HepG2 (cell line): Measurements from ENCODE around the gene SHANK3. TPM values are rescaled to one million over a fixed set of nuclear protein-coding genes. Genes with fewer than 3 reads are reported as not detected.
A peak's percentile ranks its signal among the peaks of the same experiment; 100 is the strongest.

Experiments used
- ATF7-NPFF ChIP-seq: sonication (generic); formaldehyde crosslinking; IDR thresholded peaks from 2 replicates; pipeline ENCODE4 v1.8.1; 2023; ENCODE audit warnings: mild to moderate bottlenecking, low read depth, missing genetic modification reagents, moderate library complexity
- BCL3 ChIP-seq: sonication (generic); formaldehyde crosslinking; IDR thresholded peaks from 2 replicates; pipeline ENCODE4 v1.5.1; 2020; ENCODE audit warnings: mild to moderate bottlenecking, missing genetic modification reagents, moderate library complexity
- CBX1 ChIP-seq: IDR thresholded peaks from one replicate; pipeline ENCODE4 v1.6.1; 2016; ENCODE audit warnings: antibody characterized with exemption, low read depth
- HHEX ChIP-seq: IDR thresholded peaks from 2 replicates; pipeline ENCODE4 v1.6.1; 2016; ENCODE audit warnings: control low read depth
- NFIC ChIP-seq: IDR thresholded peaks from 2 replicates; pipeline ENCODE4 v1.6.1; 2012; ENCODE audit warnings: mild to moderate bottlenecking, low read length, inconsistent platforms
- NFKB2 ChIP-seq: sonication (generic); formaldehyde crosslinking; IDR thresholded peaks from 2 replicates; pipeline ENCODE4 v1.4.0; 2020; ENCODE audit warnings: missing genetic modification reagents, borderline replicate concordance
- RBM22 ChIP-seq: fragments of 200-400 bp; formaldehyde crosslinking; optimal IDR thresholded peaks from 2 replicates; pipeline ENCODE3; 2017; ENCODE audit warnings: mild to moderate bottlenecking, low read length, moderate library complexity
- SNAI1 ChIP-seq: sonication (generic); formaldehyde crosslinking; IDR thresholded peaks from 2 replicates; pipeline ENCODE4 v1.5.0; 2020; ENCODE audit warnings: mild to moderate bottlenecking, missing genetic modification reagents, borderline replicate concordance
- SRSF1 ChIP-seq: fragments of 200-400 bp; formaldehyde crosslinking; optimal IDR thresholded peaks from 2 replicates; pipeline ENCODE3; 2017; ENCODE audit warnings: mild to moderate bottlenecking, low read depth, low read length, moderate library complexity
- U2AF2 ChIP-seq: fragments of 200-400 bp; formaldehyde crosslinking; IDR thresholded peaks from 2 replicates; pipeline ENCODE4 v1.6.1; 2017; ENCODE audit warnings: low read depth, mild to moderate bottlenecking, low read length
- ZBTB40 ChIP-seq, 2 experiments: fragments of 450-650 bp in 1 of 2; sonication (generic) in 1 of 2; formaldehyde crosslinking in 1 of 2; IDR thresholded peaks; 2 replicates each; pipeline versions ENCODE4 v1.6.1 to v1.8.0; 2016 to 2022; ENCODE audit warnings: antibody characterized with exemption in 1 of 2, mild to moderate bottlenecking in 1 of 2, missing genetic modification reagents in 1 of 2
- ZBTB42 ChIP-seq: sonication (generic); formaldehyde crosslinking; IDR thresholded peaks from 2 replicates; pipeline ENCODE4 v1.5.0; 2020; ENCODE audit warnings: mild to moderate bottlenecking, missing genetic modification reagents
- ZNF430 ChIP-seq: sonication (generic); formaldehyde crosslinking; IDR thresholded peaks from 2 replicates; pipeline ENCODE4 v1.9.0; 2021; ENCODE audit warnings: mild to moderate bottlenecking, missing genetic modification reagents
- ZNF674 ChIP-seq: sonication (generic); formaldehyde crosslinking; IDR thresholded peaks from 2 replicates; pipeline ENCODE4 v1.5.0; 2020; ENCODE audit warnings: low read depth, mild to moderate bottlenecking, missing genetic modification reagents
- ZSCAN29 ChIP-seq: sonication (generic); formaldehyde crosslinking; conservative IDR thresholded peaks from 2 replicates; pipeline ENCODE4 v1.4.0; 2020; ENCODE audit warnings: mild to moderate bottlenecking, missing genetic modification reagents
- ZSCAN31 ChIP-seq: sonication (generic); formaldehyde crosslinking; IDR thresholded peaks from 2 replicates; pipeline ENCODE4 v1.5.0; 2020; ENCODE audit warnings: low read depth, mild to moderate bottlenecking, missing genetic modification reagents
- polyA plus RNA-seq, 8 experiments: library from polyadenylated mRNA; depleted of rRNA in 3 of 8; stranded (reverse) in 7 of 8; unstranded in 1 of 8; fragments of >200 nt; fragmentation: Illumina TruSeq in 4 of 8; extraction: Trizol in 4 of 8; gene quantifications; 2 replicates each; pipeline versions ENCODE4 v1.2.1 to v1.2.3, GENCODE V29; 2011 to 2016; ENCODE audit warnings: low read depth in 4 of 8, missing spikeins in 1 of 8, mixed read lengths in 1 of 8; ENCODE audit not compliant: insufficient read depth in 1 of 8
- total RNA-seq, 5 experiments: library from RNA; depleted of rRNA; stranded (reverse); fragments of >200 nt; fragmentation: Illumina TruSeq; extraction: Trizol; gene quantifications; 2 replicates each; pipeline ENCODE4 v1.2.3, GENCODE V29; 2016; ENCODE audit warnings: low read depth in 1 of 5
- TF ChIP-seq, protein P1 (sequence below): sonication (generic); formaldehyde crosslinking; IDR thresholded peaks from 2 replicates; pipeline ENCODE4; 2020; ENCODE audit warnings: missing genetic modification reagents, mild to moderate bottlenecking, borderline replicate concordance

Gene SHANK3
- total and polyA plus RNA-seq, 2 of the 13 experiments (the other 11 are each of a cell fraction or from before 2014, with no cell fraction given) = 2.9 to 4.6 TPM

DNA sequence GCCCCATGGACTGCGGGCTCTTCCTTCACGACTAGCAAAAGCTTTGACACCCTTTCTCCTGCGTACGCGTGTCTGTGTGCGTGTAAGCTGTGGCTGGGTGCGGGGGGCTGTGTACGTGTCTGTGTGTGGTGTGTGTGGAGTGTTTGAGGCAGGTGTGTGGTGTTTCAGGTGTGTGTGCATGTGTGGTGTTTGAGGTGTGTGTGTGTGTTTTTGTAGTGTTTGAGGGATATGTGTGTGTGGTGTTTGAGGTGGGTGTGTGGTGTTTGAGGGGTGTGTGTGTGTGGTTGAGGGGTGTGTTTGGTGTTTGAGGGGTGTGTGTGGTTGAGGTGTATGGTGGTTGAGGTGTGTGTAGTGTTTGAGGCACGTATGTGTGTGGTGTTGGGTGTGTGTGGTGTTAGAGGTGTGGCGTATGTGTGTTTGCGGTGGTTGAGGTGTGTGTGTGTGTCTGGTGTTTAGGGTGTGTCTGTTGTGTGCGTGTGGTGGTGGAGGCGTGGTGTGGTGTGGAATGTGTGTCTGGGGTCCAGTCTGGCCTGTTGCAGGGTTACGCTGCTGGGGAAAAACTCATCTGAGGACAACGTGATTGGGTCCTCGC, 44.0 kb upstream of the SHANK3 start (continued):
- TF ChIP-seq ZBTB40 (IDR thresholded peaks at IDR 0.05) (no peak), ZBTB40 (CRISPR knock-in tag; IDR thresholded peaks at IDR 0.05) (no peak), CBX1 (no peak), BCL3 (CRISPR knock-in tag) (no peak), ZNF674 (CRISPR knock-in tag) (no peak), ZSCAN29 (no peak), SRSF1 (no peak), SNAI1 (no peak), ATF7-NPFF (CRISPR knock-in tag) (no peak), U2AF2 (no peak), ZSCAN31 (CRISPR knock-in tag) (0 out of 2 replicates have a peak, but pooled peaks have one; percentile 18), NFIC (no peak), RBM22 (no peak), ZNF430 (no peak), HHEX (no peak), NFKB2 (CRISPR knock-in tag) (no peak), ZBTB42 (CRISPR knock-in tag) (no peak)
- TF ChIP-seq, protein P1, sequence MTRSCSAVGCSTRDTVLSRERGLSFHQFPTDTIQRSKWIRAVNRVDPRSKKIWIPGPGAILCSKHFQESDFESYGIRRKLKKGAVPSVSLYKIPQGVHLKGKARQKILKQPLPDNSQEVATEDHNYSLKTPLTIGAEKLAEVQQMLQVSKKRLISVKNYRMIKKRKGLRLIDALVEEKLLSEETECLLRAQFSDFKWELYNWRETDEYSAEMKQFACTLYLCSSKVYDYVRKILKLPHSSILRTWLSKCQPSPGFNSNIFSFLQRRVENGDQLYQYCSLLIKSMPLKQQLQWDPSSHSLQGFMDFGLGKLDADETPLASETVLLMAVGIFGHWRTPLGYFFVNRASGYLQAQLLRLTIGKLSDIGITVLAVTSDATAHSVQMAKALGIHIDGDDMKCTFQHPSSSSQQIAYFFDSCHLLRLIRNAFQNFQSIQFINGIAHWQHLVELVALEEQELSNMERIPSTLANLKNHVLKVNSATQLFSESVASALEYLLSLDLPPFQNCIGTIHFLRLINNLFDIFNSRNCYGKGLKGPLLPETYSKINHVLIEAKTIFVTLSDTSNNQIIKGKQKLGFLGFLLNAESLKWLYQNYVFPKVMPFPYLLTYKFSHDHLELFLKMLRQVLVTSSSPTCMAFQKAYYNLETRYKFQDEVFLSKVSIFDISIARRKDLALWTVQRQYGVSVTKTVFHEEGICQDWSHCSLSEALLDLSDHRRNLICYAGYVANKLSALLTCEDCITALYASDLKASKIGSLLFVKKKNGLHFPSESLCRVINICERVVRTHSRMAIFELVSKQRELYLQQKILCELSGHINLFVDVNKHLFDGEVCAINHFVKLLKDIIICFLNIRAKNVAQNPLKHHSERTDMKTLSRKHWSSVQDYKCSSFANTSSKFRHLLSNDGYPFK = no peak
